ENCODE results near the gene EPHA1.
A peak's percentile ranks its signal among the peaks of the same experiment; 100 is the strongest.
"Not testable (repeated sequence)": the region's sequence is repeated elsewhere in the genome, so short reads cannot be mapped to it uniquely, and the experiment has no call there.

Gene EPHA1

DNA sequence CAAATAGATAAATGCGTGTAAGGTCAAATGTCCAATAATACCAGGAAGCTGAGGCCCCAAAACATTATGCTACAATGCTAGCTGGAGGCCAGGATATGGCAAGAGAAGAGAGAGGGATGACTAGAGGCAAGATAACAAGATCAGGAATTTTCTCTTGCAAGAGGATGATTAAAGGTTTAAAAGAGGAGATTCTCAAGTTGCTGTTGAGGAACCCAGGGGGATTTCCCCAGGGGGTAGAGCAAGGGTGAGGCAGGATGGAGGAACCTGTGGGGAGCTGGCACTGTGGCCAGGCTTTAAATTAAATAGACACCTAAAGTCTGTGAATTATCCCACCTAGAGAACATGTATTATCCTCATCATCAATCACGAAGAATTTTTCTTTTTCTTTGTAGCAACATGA is 31.2 kb upstream of the EPHA1 start:
- Mint-ChIP-seq H3K36me3 (peaks cover 17% of the 10 kb centered on the region), H3K27me3 (no peaks in the 10 kb centered on the region), H3K4me3 (no peak overlapping the region), H3K27ac (no peak overlapping the region), H3K4me1 (peaks cover 31% of the 10 kb centered on the region), H3K9me3 (no peaks in the 10 kb centered on the region)

DNA sequence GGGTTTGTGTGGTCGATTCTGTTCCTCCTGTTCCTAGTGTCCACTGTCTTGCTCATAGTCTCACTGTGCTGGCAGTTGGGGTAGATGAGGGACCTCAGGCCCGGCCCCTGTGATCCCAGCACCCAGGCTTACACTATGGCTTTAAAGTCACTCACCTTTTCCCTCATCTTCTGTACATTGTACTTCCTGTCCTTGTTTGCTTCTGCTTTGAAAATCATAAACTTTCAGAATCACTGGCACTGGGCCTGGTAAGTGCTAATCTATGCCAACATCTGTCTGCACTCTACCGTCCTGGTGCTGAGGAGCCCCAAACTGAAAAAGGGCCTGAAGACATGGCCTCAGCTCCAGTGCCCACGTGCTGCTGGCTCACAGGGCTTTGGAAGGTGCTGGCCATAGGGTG is 28.9 kb upstream of the EPHA1 start:
- no peaks in the 10 kb centered on the region for H3K9me3 Mint-ChIP-seq
- H3K36me3 Mint-ChIP-seq = peaks cover 17% of the 10 kb centered on the region
- peaks cover 31% of the 10 kb centered on the region for H3K4me1 Mint-ChIP-seq
- H3K27me3 Mint-ChIP-seq = no peaks in the 10 kb centered on the region
- no peak overlapping the region for H3K4me3 Mint-ChIP-seq
- H3K27ac Mint-ChIP-seq = peak overlapping the region; percentile 19

DNA sequence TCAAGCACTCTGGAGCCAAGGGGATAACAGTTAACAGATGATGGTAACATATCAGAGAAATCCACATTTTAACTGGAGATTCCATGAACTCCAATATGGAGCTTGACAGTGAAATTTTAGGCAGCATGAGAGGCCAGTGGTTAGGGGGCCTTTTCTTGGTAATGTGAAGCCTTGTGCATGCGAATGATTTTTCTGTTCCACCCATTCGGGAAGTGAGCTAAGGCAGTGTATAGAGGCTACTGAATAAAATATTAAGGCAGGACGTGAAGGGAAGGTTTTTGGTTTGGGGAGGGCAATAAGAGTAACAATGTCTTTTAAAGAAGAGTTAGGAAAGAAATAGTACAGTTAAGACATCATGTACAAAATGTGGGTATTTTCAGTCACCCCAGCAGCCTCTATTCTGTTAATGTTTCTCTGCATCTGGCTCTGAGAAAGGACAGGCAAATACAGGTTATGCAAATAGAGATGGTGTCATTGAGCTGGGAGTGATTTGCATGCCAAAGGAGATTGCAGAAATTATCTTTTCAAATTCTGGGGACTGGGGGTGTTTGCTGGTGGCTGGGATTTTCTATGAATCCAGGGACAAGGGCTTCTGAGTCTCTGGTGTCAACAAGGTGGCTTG is 27.8 kb upstream of the EPHA1 start:
- Mint-ChIP-seq H3K36me3 (peaks cover 12% of the 10 kb centered on the region), H3K9me3 (no peaks in the 10 kb centered on the region), H3K27me3 (no peaks in the 10 kb centered on the region), H3K4me1 (peaks cover 31% of the 10 kb centered on the region), H3K27ac (no peak overlapping the region), H3K4me3 (no peak overlapping the region)

DNA sequence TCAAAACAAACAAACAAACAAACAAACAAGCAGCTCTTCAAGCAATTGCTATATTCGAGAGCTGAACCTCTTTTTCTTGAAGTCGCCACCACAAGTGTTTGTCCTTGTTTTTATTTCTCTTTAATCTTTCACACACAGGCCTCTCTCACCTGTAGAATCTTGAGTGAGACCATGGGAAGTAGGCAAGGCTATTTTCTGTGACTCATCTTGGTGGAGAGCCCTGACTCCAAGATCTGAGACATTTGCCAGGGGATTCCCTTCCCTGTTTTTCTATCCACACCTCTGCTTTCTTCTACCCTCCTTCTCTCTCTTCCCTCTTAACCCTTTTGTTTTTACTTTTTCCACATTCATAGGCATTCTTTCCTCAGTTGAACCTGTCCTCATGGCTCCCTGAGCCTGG is 26.6 kb upstream of the EPHA1 start:
- H3K4me3 Mint-ChIP-seq = no peak overlapping the region
- H3K36me3 Mint-ChIP-seq = peaks cover 18% of the 10 kb centered on the region
- H3K27ac Mint-ChIP-seq = no peak overlapping the region
- H3K27me3 Mint-ChIP-seq = no peaks in the 10 kb centered on the region
- no peaks in the 10 kb centered on the region for H3K9me3 Mint-ChIP-seq
- H3K4me1 Mint-ChIP-seq = peaks cover 31% of the 10 kb centered on the region

GRCh38 chr7:143434660-143435059 is 26.0 kb upstream of the EPHA1 start:
- Mint-ChIP-seq H3K9me3 (no peaks in the 10 kb centered on the region), H3K4me1 (peaks cover 31% of the 10 kb centered on the region), H3K4me3 (no peak overlapping the region), H3K27me3 (no peaks in the 10 kb centered on the region), H3K36me3 (peaks cover 19% of the 10 kb centered on the region), H3K27ac (no peak overlapping the region)

- no peak overlapping the region for H3K27ac Mint-ChIP-seq
- peaks cover 28% of the 10 kb centered on the region for H3K4me1 Mint-ChIP-seq
- H3K36me3 Mint-ChIP-seq = peaks cover 18% of the 10 kb centered on the region
- H3K9me3 Mint-ChIP-seq = no peaks in the 10 kb centered on the region
- H3K4me3 Mint-ChIP-seq = no peak overlapping the region
- H3K27me3 Mint-ChIP-seq = no peaks in the 10 kb centered on the region
Measured at GRCh38 chr7:143433759-143434158, 25.1 kb upstream of the EPHA1 start.

GRCh38 chr7:143431109-143431508 is 22.5 kb upstream of the EPHA1 start:
- Mint-ChIP-seq H3K9me3 (no peaks in the 10 kb centered on the region), H3K36me3 (peaks cover 21% of the 10 kb centered on the region), H3K27ac (no peak overlapping the region), H3K27me3 (no peaks in the 10 kb centered on the region), H3K4me1 (peaks cover 14% of the 10 kb centered on the region), H3K4me3 (no peak overlapping the region)

- Mint-ChIP-seq H3K4me1 (peaks cover 13% of the 10 kb centered on the region), H3K27me3 (no peaks in the 10 kb centered on the region), H3K27ac (no peak overlapping the region), H3K36me3 (peaks cover 19% of the 10 kb centered on the region), H3K4me3 (no peak overlapping the region), H3K9me3 (no peaks in the 10 kb centered on the region)
Measured at GRCh38 chr7:143429770-143430698, 21.4 kb upstream of the EPHA1 start.

DNA sequence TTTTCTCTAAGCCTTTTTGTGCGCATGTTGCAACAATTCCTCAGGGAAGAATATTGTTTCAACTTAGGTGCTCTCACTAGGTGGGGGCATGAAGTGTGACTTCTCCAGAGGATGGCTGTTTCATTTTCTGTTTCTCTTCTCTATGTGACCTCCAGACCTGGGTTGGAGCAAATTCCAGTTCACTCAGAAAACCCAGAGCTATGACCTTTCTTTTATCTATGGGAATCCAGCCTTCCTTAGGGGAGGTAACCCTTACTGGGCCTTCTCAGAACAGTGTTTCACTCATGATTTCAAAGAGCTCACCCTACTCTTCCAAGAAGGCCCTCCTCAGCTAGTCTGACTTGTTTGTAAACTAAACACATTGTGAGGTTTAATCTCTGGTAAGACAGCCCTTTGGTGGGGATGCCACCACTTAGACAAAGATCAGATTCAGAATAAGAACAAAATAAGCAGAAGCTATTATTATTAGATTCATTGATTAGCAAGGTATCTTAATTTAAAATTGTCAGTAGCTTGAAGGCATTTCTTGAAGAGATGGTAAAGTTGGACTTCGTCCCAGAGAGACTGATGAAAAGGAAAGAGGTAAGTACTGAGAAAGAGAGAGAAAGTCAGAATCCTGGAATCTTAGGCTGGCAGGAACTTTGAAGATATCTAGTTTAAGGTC is 18.0 kb upstream of the EPHA1 start:
- no peak overlapping the region for H3K4me3 Mint-ChIP-seq
- H3K27me3 Mint-ChIP-seq = no peaks in the 10 kb centered on the region
- H3K36me3 Mint-ChIP-seq = peaks cover 17% of the 10 kb centered on the region
- H3K27ac Mint-ChIP-seq = peak overlapping the region; percentile 75
- peaks cover 13% of the 10 kb centered on the region for H3K4me1 Mint-ChIP-seq
- no peaks in the 10 kb centered on the region for H3K9me3 Mint-ChIP-seq

DNA sequence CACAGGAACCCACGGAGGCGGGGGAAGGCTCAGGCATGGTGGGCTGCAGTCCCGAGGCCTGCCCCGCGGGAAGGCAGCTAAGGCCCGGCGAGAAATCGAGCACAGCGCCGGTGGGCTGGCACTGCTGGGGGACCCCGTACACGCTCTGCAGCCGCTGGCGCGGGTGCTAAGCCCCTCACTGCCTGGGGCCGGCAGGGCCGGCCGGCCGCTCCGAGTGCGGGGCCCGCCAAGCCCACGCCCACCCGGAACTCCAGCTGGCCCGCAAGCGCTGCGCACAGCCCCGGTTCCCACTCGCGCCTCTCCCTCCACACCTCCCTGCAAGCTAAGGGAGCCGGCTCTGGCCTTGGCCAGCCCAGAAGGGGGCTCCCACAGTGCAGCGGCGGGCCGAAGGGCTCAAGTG is 15.8 kb upstream of the EPHA1 start:
- not testable (repeated sequence) for H3K4me3 Mint-ChIP-seq, H3K27ac Mint-ChIP-seq, H3K9me3 Mint-ChIP-seq, H3K27me3 Mint-ChIP-seq
- Mint-ChIP-seq H3K36me3 (peaks cover 18% of the 10 kb centered on the region), H3K4me1 (peaks cover 16% of the 10 kb centered on the region)

DNA sequence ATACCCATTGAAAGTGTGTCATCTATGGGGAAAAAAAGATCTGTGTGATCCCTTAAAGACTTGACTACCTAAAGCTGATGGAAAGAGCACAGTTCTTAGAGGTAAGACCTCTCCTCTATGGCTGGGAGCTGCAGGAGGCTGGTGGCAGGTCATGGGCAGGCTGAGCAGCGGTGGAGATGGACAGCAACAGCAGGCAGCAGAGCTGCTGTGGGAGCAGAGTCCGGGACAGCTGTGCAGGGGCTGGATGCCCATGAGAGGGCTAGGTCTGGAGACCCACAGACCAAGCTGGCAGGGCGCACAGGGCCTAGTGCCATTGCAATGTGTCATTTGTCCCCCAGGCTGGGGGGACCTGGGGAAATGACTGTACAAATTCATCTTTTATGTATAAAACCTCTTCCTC is 13.4 kb upstream of the EPHA1 start:
- peaks cover 23% of the 10 kb centered on the region for H3K36me3 Mint-ChIP-seq
- peaks cover 24% of the 10 kb centered on the region for H3K4me1 Mint-ChIP-seq
- no peaks in the 10 kb centered on the region for H3K27me3 Mint-ChIP-seq
- no peak overlapping the region for H3K4me3 Mint-ChIP-seq
- H3K27ac Mint-ChIP-seq = no peak overlapping the region
- H3K9me3 Mint-ChIP-seq = no peaks in the 10 kb centered on the region

- H3K27me3 Mint-ChIP-seq, H3K9me3 Mint-ChIP-seq, H3K4me3 Mint-ChIP-seq, H3K27ac Mint-ChIP-seq: not testable (repeated sequence)
- Mint-ChIP-seq H3K4me1 (peaks cover 22% of the 10 kb centered on the region), H3K36me3 (peaks cover 18% of the 10 kb centered on the region)
Measured at GRCh38 chr7:143420624-143421023, 12.0 kb upstream of the EPHA1 start.

DNA sequence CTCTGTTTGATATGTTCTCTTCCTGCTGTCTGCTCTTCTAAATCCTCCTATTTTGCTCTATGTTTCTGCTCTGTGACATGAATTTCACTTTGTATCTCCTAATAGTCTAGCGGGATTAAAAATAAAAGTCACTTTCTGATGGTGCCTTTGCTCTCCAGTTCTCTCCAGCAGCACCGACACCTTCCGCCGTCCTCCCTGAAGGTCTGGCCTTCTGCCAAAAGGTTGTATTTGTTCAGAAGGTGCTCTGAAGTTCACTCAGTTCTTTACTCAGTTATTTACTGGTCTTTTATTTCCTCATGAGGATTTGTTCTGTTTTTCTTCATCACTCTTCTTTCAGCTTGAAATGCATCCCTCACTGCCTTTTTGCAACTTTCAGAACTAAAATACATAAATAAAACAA is 11.2 kb upstream of the EPHA1 start:
- Mint-ChIP-seq H3K9me3 (no peaks in the 10 kb centered on the region), H3K4me3 (no peak overlapping the region), H3K4me1 (peaks cover 23% of the 10 kb centered on the region), H3K36me3 (peaks cover 18% of the 10 kb centered on the region), H3K27me3 (no peaks in the 10 kb centered on the region), H3K27ac (no peak overlapping the region)

DNA sequence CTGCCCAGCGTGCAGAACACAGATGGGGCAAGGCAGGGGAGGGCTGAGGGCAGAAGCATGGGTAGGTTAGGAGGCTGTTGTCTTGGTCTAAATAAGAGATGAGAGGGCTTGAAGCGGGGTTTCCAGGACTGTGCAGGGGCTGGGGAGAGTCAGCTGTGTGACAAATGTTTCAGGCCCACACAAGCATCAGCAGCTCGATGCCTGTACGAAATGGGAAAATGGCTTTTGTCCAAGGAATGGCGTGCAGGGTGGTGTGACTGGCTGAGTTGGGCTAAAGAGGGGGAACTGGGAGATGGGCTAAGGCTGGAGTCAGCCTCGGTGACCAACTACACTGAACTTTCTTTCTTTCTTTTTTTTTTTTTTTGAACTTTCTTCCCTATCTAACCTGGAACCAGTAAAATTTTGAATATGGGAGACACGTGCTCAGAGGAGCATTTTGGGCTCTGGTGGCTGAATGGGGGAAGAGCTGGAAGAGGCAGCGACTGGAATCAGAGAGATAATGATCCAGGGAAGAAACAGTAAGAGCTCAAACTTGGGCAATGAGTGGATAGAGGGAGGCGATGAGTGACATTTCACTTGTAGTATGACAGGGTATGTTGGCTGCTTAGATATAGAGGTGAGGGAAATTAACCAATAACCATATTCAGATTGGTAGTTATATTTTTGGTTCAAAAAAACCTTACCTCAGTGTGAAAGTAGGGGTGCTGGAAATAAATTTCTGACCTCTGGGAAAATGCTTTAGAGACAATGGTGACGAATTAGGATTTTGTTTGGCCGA is 10.2 kb upstream of the EPHA1 start:
- Mint-ChIP-seq H3K27me3 (no peaks in the 10 kb centered on the region), H3K4me3 (no peak overlapping the region), H3K4me1 (peaks cover 23% of the 10 kb centered on the region), H3K9me3 (no peaks in the 10 kb centered on the region), H3K27ac (no peak overlapping the region), H3K36me3 (peaks cover 18% of the 10 kb centered on the region)

- Mint-ChIP-seq H3K27me3 (no peaks in the 10 kb centered on the region), H3K36me3 (peaks cover 16% of the 10 kb centered on the region), H3K27ac (peak overlapping the region; percentile 67), H3K4me3 (no peak overlapping the region), H3K4me1 (peaks cover 23% of the 10 kb centered on the region), H3K9me3 (no peaks in the 10 kb centered on the region)
Measured at GRCh38 chr7:143417734-143418383, 9.2 kb upstream of the EPHA1 start.

Data from activated naive CD4-positive, alpha-beta T cell treated with anti-CD3 and anti-CD28 coated beads, Interleukin-2, amount 50 U/mL, for 24 hours (primary cell).